ENCODE results near the gene MAP7. TPM values are rescaled to one million over a fixed set of nuclear protein-coding genes. Genes with fewer than 3 reads are reported as not detected.
"Not testable (repeated sequence)": the region's sequence is repeated elsewhere in the genome, so short reads cannot be mapped to it uniquely, and the experiment has no call there.

MAP7 gene
- total RNA-seq, 6 experiments from 2014 or later, result 0.14 to 0.65 (median 0.51) TPM

- H3K27me3 Mint-ChIP-seq (ENCODE audit: insufficient read depth), result peaks cover 3% of the 10 kb centered on the region; the same call in 1 of the 2 replicates
- H3K4me1 Mint-ChIP-seq (ENCODE audit: low read depth), result no peaks in the 10 kb centered on the region
- H3K9me3 Mint-ChIP-seq, result no peaks in the 10 kb centered on the region
- TF ChIP-seq CTCF (IDR thresholded peaks at IDR 0.05), result no peak
- DNase-seq, result no peak
- no peaks in the 10 kb centered on the region for H3K36me3 Mint-ChIP-seq (ENCODE audit: low read depth)
- H3K4me3 Mint-ChIP-seq, result no peak overlapping the region
- H3K27ac Mint-ChIP-seq, result no peak overlapping the region
These were observed 58.5 kb downstream of the MAP7 start for GRCh38 chr6:136491754-136492153.

- peaks cover 3% of the 10 kb centered on the region; the same call in 1 of the 2 replicates for H3K27me3 Mint-ChIP-seq (ENCODE audit: insufficient read depth)
- no peak overlapping the region for H3K27ac Mint-ChIP-seq
- H3K36me3 Mint-ChIP-seq (ENCODE audit: low read depth), result no peaks in the 10 kb centered on the region
- TF ChIP-seq CTCF (IDR thresholded peaks at IDR 0.05), result no peak
- no peaks in the 10 kb centered on the region for H3K9me3 Mint-ChIP-seq
- H3K4me1 Mint-ChIP-seq (ENCODE audit: low read depth), result no peaks in the 10 kb centered on the region
- no peak overlapping the region for H3K4me3 Mint-ChIP-seq
- no peak for DNase-seq
These were observed 59.0 kb downstream of the MAP7 start for GRCh38 chr6:136491251-136491650.

- H3K27me3 Mint-ChIP-seq (ENCODE audit: insufficient read depth); H3K4me3 Mint-ChIP-seq; H3K4me1 Mint-ChIP-seq (ENCODE audit: low read depth); H3K9me3 Mint-ChIP-seq; H3K36me3 Mint-ChIP-seq (ENCODE audit: low read depth); H3K27ac Mint-ChIP-seq; DNase-seq: not testable (repeated sequence)
These were observed 60.6 kb downstream of the MAP7 start for GRCh38 chr6:136489689-136490033.

- Mint-ChIP-seq H3K4me1 (ENCODE audit: low read depth) (no peaks in the 10 kb centered on the region), H3K27ac (no peak overlapping the region), H3K27me3 (ENCODE audit: insufficient read depth) (peaks cover 2% of the 10 kb centered on the region; the same call in 1 of the 2 replicates), H3K4me3 (no peak overlapping the region), H3K36me3 (ENCODE audit: low read depth) (no peaks in the 10 kb centered on the region), H3K9me3 (no peaks in the 10 kb centered on the region)
- no peak for TF ChIP-seq CTCF (IDR thresholded peaks at IDR 0.05)
- DNase-seq, result no peak
These were observed 62.3 kb downstream of the MAP7 start for GRCh38 chr6:136487759-136488425.

GRCh38 chr6:136486357-136486756 lies 63.9 kb downstream of the MAP7 start:
- H3K36me3 Mint-ChIP-seq (ENCODE audit: low read depth), result no peaks in the 10 kb centered on the region
- no peak overlapping the region for H3K4me3 Mint-ChIP-seq
- no peak for TF ChIP-seq CTCF (IDR thresholded peaks at IDR 0.05)
- no peak for DNase-seq
- H3K4me1 Mint-ChIP-seq (ENCODE audit: low read depth), result no peaks in the 10 kb centered on the region
- no peak overlapping the region for H3K27ac Mint-ChIP-seq
- H3K9me3 Mint-ChIP-seq, result no peaks in the 10 kb centered on the region
- H3K27me3 Mint-ChIP-seq (ENCODE audit: insufficient read depth), result no peaks in the 10 kb centered on the region; the same call in 1 of the 2 replicates

GRCh38 chr6:136483906-136484305 lies 66.3 kb downstream of the MAP7 start:
- H3K4me3 Mint-ChIP-seq, result no peak overlapping the region
- no peaks in the 10 kb centered on the region for H3K9me3 Mint-ChIP-seq

GRCh38 chr6:136483005-136483404 lies 67.2 kb downstream of the MAP7 start:
- H3K9me3 Mint-ChIP-seq; H3K27ac Mint-ChIP-seq; DNase-seq; H3K27me3 Mint-ChIP-seq (ENCODE audit: insufficient read depth); H3K4me3 Mint-ChIP-seq; H3K36me3 Mint-ChIP-seq (ENCODE audit: low read depth); H3K4me1 Mint-ChIP-seq (ENCODE audit: low read depth): not testable (repeated sequence)

More at GRCh38 chr6:136483906-136484305, 66.3 kb downstream of the MAP7 start:
- no peaks in the 10 kb centered on the region for H3K36me3 Mint-ChIP-seq (ENCODE audit: low read depth)
- no peak for TF ChIP-seq CTCF (IDR thresholded peaks at IDR 0.05)
- H3K27ac Mint-ChIP-seq, result no peak overlapping the region
- DNase-seq, result no peak
- H3K27me3 Mint-ChIP-seq (ENCODE audit: insufficient read depth), result no peaks in the 10 kb centered on the region; the same call in 1 of the 2 replicates
- no peaks in the 10 kb centered on the region for H3K4me1 Mint-ChIP-seq (ENCODE audit: low read depth)

Measured in HFFc6 (cell line).